IPS DF 4.7 (cell line): ENCODE measurements around the gene SLC9A3.

ENCODE experiments used
- DNase-seq: peaks from one replicate; pipeline ENCODE4 v3.0.0-alpha.2; 2013; ENCODE audit warnings: low spot score; ENCODE audit errors: extremely low read depth

The SLC9A3 gene

GRCh38 chr5:539469-540070 lies 15.3 kb upstream of the SLC9A3 start:
- no peak for DNase-seq

- no peak for DNase-seq
Measured at GRCh38 chr5:538801-539468, 14.7 kb upstream of the SLC9A3 start.

GRCh38 chr5:538271-538771 lies 14.1 kb upstream of the SLC9A3 start:
- no peak for DNase-seq

GRCh38 chr5:537621-538071 lies 13.4 kb upstream of the SLC9A3 start:
- no peak for DNase-seq

- no peak for DNase-seq
Measured at GRCh38 chr5:537098-537497, 12.8 kb upstream of the SLC9A3 start.

- DNase-seq = no peak
Measured at GRCh38 chr5:535846-536698, 11.8 kb upstream of the SLC9A3 start.

DNA sequence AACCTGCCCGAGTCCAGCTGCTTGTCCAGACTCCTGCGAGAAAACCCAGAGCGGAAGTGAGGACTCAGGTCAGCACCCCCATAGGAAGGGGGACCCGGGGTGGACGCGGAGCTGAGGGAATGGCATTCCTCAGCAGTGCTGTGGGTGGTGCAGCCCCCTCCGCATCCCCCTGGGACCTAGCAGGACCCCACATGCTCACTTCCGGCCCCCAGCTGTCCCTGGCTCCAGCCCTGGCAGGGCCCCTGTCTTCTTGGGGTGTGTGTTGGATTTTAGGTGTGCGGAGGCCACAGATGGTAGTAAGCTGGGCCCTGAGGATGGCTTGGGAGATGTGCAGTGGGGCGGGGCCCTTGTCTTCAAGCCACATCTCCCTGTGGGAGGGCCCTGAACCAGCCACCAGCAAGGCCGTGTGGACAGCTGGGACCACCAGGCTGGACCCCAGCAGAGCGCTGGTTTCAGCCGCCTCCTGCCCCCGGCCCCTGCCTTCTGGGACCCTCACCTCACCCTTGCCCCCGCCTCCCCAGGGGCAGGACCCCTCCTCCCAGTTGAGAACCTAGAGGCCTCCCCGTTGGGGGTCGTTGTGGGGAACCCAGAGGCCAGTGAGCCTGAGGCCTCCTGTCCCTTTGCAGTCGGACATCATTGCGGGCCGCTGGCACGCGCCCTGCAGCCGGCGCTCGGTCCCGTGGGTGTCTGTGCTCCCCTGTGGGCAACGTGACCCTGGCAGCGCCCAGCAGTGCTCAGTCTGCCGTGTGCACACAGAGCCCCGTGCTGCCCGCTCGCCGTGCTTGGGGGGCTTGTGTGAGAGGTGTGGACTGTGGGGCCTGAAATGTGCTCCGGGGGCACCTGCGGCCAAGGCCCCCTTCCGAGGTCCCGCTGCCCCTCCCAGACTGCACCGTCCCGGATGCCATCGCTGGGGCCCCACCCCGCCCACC lies 10.8 kb upstream of the SLC9A3 start:
- no peak for DNase-seq

- no peak for DNase-seq
Measured at GRCh38 chr5:533955-534742, 9.9 kb upstream of the SLC9A3 start.

GRCh38 chr5:533243-533954 lies 9.2 kb upstream of the SLC9A3 start:
- no peak for DNase-seq

GRCh38 chr5:532521-533242 lies 8.4 kb upstream of the SLC9A3 start:
- no peak for DNase-seq

- DNase-seq = no peak
Measured at GRCh38 chr5:531749-532315, 7.6 kb upstream of the SLC9A3 start.

DNA sequence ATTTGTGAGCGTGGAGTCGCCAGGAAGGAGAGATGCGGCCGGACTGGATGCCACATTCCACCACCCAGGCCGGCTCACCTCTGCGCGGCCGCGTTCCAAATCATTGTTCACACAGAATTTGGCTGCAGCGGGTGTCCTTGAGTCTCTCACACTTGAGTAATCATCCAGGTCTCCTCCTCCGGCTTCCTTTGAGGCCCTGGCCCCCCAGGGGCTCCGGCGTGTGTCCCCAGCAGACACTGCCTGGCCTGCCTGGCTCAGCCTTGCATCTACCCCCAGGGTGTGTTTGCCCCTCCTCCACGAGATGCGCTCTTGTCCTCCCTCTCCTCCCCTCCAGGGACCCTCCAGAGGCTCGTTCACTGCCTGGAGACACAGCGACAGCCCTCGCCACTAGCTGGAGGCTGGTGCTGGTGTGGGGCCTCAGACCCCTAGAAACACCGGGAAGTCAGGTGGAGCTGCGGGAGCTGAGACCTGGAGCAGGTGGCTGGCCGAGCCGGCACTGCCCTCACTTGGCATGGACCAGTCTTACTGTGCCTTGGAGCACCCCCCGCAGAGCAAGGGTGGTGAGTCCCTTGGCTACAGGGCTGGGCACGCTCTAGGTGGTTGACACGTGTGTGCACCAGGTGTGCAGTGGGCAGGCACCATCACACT lies 7.0 kb upstream of the SLC9A3 start:
- no peak for DNase-seq

GRCh38 chr5:530001-530955 lies 6.0 kb upstream of the SLC9A3 start:
- DNase-seq = no peak

DNA sequence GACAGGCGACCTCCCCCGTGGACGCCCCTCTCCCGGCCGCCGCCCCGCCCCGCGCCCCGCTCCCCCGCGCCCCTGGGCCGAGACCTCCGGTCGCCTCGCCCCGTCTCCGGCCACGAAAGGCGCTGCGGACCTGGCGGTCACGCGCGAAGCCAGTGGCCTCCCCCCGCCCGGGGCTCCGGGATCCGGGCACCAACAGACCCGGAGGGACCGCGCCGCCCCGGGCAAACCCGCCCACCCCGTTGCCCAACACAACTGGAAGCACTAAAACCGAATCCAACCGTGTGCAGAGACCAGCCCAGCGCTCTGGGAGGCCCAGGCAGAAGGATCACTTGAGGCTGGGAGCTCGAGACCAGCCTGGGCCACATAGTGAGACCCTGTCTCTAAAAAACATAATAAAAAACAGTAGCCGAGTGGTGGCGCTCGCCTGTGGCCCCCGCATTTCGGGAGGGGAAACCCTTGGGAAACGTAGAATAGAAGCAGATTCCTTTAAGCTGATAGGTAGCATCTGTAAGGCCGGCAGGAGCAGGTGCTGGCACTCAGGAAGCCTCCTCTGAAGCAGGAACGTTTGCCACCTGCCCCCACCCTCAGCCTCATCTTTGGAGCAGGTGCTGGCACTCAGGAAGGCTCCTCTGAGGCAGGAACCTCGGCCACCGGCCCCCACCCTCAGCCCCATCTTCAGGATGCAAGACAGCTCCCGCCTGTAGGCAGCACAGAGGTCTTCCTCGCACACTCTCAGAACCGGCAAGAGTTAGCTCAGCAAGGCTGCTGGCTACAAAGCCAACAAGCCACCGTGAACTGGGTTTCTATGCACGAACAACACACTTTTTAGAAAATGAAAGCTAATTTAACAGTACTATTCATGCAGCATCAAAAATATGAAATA lies 4.6 kb upstream of the SLC9A3 start:
- DNase-seq = no peak

GRCh38 chr5:527646-528628 lies 3.7 kb upstream of the SLC9A3 start:
- no peak for DNase-seq
